GM18951 (cell line): Measurements from ENCODE around the gene CCDC192.
"Not testable (repeated sequence)": the region's sequence is repeated elsewhere in the genome, so short reads cannot be mapped to it uniquely, and the experiment has no call there.

ENCODE experiments used
- POLR2A ChIP-seq: IDR thresholded peaks from 4 replicates; pipeline ENCODE4 v1.6.1; 2011; ENCODE audit warnings: mild to moderate bottlenecking; ENCODE audit not compliant: insufficient read length, insufficient read depth; ENCODE audit errors: extremely low read depth
- in situ Hi-C: fragments of 300-500 bp; cut with MboI; formaldehyde crosslinking; loops from one replicate; pipeline ENCODE4 v1.12.0; 2022; ENCODE audit warnings: low sequenced_read_pairs, mixed read lengths, inconsistent platforms; ENCODE audit not compliant: unreplicated experiment

Gene CCDC192

DNA sequence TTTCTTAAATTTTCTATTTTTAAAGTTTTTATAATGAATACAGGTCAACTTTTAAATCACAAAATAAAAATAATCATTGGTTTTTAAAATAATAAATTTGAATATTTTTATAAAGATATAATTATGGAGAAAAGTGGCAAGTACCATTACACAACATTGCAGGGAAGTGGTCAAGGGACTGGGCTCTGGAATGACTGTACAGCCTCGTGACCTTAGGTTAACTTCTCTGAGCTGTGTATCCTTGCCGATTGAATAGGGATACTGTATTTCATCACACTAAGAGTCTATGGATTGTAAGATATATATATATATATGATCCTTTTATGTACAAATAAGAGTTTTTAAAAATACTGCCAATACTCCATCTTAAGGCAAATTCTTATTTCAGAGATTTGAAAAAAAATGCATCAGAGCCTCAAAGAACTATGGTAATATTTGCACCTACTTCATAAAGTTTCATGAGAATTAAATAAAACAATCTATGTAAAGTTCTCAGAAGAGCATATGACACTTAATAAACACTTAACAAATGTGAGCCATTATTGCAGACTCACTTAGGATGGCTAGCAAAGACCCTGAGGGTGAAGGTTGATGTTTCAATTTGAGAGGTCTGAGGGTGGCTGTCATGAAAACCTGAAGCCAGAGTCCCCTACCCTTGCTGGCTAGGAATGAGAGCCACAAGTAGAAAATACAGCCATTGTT is 136.5 kb downstream of the CCDC192 start:
- no peak for TF ChIP-seq POLR2A
- in situ Hi-C loops = no loop called here

DNA sequence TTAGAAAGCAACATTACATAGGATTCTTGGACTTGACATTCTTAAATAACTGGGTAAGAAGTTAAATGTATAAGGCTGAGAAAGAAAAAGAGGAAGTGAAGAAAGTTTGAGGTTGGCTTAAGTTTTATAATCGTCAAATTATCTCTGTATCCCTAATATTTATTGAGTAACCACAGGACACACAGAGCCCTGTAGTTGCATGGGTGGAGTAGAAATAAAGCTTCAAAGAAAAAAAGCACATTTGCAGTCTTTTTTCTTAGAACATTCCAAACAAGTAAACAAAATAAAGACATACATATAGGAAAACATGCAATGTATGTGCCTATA is 137.0 kb downstream of the CCDC192 start:
- TF ChIP-seq POLR2A = no peak
- in situ Hi-C loops = no loop called here

- no peak for TF ChIP-seq POLR2A
Measured at GRCh38 chr5:127840809-127841208, 137.6 kb downstream of the CCDC192 start.

GRCh38 chr5:127844581-127845021 is 141.4 kb downstream of the CCDC192 start:
- no peak for TF ChIP-seq POLR2A
- in situ Hi-C loops = no loop called here

More at GRCh38 chr5:127840809-127841208, 137.6 kb downstream of the CCDC192 start:
- in situ Hi-C loops = no loop called here

GRCh38 chr5:127846884-127847283 is 143.7 kb downstream of the CCDC192 start:
- in situ Hi-C loops = no loop called here
- no peak for TF ChIP-seq POLR2A

DNA sequence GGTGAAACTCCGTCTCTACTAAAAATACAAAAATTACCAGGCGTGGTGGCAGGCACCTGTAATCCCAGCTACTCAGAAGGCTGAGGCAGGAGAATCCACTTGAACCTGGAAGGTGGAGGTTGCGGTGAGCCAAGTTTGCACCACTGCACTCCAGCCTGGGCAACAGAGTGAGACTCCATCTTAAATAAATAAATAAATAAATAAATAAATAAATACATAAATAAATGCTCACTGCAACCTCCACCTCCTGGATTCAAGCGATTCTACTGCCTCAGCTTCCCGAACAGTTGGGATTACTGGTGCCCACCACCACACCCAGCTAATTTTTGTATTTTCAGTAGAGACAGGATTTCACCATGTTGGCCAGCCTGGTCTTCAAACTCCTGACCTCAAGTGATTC is 144.4 kb downstream of the CCDC192 start:
- in situ Hi-C loops = not testable (repeated sequence)

DNA sequence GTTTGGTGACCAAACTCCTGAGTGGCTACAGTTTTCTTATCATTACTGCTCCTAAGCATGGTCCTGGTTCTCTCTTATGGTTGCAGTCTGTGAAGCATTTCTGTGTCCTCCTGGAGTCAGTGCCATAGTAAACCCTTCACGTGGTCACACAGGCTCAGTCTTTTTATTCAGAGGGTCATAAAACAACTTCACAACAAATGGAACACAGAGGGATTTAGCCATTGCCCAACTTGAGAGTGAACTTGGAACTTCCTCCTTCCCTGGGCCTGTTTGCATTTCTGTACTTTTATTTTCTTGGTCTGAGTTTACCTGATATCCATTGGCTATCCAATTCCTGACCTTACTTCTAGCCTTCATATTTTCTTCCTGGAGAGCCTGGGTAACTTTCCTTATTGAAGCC is 144.9 kb downstream of the CCDC192 start:
- in situ Hi-C loops = no loop called here
- no peak for TF ChIP-seq POLR2A

DNA sequence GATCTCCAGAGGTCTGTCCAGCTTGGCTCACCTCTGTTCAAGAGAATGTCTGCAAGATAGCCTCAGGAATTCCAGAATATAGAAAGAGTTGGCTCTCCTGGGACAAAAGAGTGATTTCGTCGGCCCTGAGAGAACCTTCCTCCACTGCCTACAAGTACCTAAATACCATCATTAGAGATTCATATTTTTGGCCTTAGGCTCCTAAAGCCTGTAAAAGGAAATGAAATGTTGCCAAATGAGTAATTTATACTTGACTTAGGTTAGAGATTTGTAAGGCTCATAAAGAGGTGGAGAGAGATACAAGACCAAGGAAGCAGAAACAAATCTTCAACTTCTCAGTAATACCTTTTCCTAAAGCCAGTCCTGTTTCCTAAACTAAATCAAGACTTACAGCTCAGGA is 146.2 kb downstream of the CCDC192 start:
- TF ChIP-seq POLR2A = no peak
- in situ Hi-C loops = no loop called here

- in situ Hi-C loops = loop anchor here (25.0 kb wide), 1 partner anchor 288 kb away; no protein-coding TSS in a partner anchor
- TF ChIP-seq POLR2A = no peak
Measured at GRCh38 chr5:127849891-127850290, 146.7 kb downstream of the CCDC192 start.

DNA sequence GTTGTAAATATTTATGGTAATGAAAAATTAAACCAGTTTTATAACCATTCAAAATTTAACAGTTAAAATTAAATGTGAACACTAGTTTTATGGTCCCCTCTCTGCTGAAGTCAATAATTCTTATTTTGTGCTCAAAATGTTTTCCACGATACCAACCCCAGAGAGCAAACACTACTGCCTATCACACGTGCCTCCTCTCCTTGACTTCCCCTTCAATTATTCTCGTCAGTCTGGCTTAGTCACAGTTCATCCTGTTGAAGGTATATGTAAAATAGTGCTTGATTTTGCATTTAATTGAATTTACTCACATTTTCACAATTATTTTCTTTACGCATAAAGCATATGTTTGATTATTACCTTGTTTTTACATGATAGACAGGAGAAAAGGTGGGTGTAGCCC is 148.8 kb downstream of the CCDC192 start:
- no peak for TF ChIP-seq POLR2A

DNA sequence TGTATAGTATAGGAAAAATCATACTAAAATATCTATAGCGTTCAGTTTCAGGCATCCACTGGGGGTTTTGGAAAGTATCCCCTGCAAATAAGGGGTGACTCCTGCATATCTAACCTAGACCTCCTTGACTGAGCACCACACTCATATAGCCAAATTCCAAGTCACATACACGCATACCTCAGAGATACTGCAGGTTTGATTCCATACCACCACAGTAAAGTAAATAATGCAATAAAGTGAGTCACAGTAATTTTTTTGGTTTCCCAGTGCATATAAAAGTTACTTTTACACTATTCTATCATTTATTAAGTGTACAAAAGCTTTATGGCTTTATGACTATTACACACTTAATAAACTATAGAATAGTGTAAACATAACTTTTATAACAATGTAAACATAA is 151.3 kb downstream of the CCDC192 start:
- TF ChIP-seq POLR2A = no peak
- in situ Hi-C loops = loop anchor here (25.0 kb wide), 1 partner anchor 292 kb away; no protein-coding TSS in a partner anchor

More for the DNA sequence above, 148.8 kb downstream of the CCDC192 start:
- in situ Hi-C loops = loop anchor here (25.0 kb wide), 1 partner anchor 290 kb away; no protein-coding TSS in a partner anchor

DNA sequence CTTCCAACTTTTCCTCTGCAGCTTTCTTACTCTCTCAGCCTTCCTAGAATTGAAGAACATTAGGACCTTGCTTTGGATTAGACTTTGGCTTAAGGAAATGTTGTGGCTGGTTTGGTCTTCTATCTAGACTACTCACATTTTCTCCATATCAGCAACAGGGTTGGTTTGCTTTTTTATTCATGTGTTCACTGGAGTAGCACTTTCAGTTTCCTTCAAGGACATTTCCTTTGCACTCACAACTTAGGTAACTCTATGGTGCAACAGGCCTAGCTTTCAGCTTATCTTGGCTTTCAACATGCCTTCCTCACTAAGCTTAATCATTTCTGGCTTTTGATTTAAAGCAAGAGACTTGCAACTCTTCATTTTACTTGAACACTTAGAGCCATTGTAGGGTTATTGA is 153.1 kb downstream of the CCDC192 start:
- in situ Hi-C loops = loop anchor here (25.0 kb wide), 1 partner anchor 294 kb away; no protein-coding TSS in a partner anchor
- no peak for TF ChIP-seq POLR2A

GRCh38 chr5:127858116-127858784 is 155.1 kb downstream of the CCDC192 start:
- no peak for TF ChIP-seq POLR2A

GRCh38 chr5:127860291-127860690 is 157.1 kb downstream of the CCDC192 start:
- in situ Hi-C loops = loop anchor here (25.0 kb wide), 1 partner anchor 298 kb away; no protein-coding TSS in a partner anchor

More at GRCh38 chr5:127858116-127858784, 155.1 kb downstream of the CCDC192 start:
- in situ Hi-C loops = loop anchor here (25.0 kb wide), 1 partner anchor 296 kb away; no protein-coding TSS in a partner anchor

More at GRCh38 chr5:127860291-127860690, 157.1 kb downstream of the CCDC192 start:
- TF ChIP-seq POLR2A = no peak
